Spleen (tissue), 7 donors: ENCODE results near the gene CEP55.

Experiments
- POLR2A ChIP-seq, 3 donors: fragments of 450-650 bp; IDR thresholded peaks; one replicate each; pipeline ENCODE4 v1.5.1; 2017; ENCODE audit warnings: antibody characterized with exemption in 3 of 3, mild to moderate bottlenecking in 1 of 3
- TF ChIP-seq, protein P1 (sequence below), 11 experiments: fragments of 200-600 bp in 7 of 11; fragments of 450-650 bp in 4 of 11; sonication (generic) in 4 of 11; IDR thresholded peaks in 8 of 11; conservative IDR thresholded peaks in 3 of 11; 1 replicate in 7 of 11; 2 replicates in 4 of 11; pipeline versions ENCODE4 v1.4.0 to v1.8.0; 2016 to 2021; ENCODE audit warnings: antibody characterized with exemption in 11 of 11, inconsistent platforms in 4 of 11, mild to moderate bottlenecking in 1 of 11
- donor health status: DM: no; HTN: no; CAD: no; lungs with moderate emphysema.
- donor health status: DM: no; HTN: no; CAD: no.
- donor health status: DM: no; HTN: no; CAD: no.

GRCh38 chr10:93473804-93474472 lies 22.5 kb upstream of the CEP55 start:
- no peak for TF ChIP-seq POLR2A (IDR thresholded peaks at IDR 0.05)
- TF ChIP-seq, protein P1, sequence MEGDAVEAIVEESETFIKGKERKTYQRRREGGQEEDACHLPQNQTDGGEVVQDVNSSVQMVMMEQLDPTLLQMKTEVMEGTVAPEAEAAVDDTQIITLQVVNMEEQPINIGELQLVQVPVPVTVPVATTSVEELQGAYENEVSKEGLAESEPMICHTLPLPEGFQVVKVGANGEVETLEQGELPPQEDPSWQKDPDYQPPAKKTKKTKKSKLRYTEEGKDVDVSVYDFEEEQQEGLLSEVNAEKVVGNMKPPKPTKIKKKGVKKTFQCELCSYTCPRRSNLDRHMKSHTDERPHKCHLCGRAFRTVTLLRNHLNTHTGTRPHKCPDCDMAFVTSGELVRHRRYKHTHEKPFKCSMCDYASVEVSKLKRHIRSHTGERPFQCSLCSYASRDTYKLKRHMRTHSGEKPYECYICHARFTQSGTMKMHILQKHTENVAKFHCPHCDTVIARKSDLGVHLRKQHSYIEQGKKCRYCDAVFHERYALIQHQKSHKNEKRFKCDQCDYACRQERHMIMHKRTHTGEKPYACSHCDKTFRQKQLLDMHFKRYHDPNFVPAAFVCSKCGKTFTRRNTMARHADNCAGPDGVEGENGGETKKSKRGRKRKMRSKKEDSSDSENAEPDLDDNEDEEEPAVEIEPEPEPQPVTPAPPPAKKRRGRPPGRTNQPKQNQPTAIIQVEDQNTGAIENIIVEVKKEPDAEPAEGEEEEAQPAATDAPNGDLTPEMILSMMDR (IDR thresholded peaks at IDR 0.05 in 8 of 11, conservative IDR thresholded peaks at IDR 0.05 in 3 of 11): no peak
